ENCODE measurements around the gene HNRNPA2B1. TPM values are rescaled to one million over a fixed set of nuclear protein-coding genes. Genes with fewer than 3 reads are reported as not detected.

The HNRNPA2B1 gene
- polyA plus RNA-seq, 1 of the 3 experiments (the other 2 are of a cell fraction), result 483 TPM

GRCh38 chr7:26160896-26161295, 39.6 kb downstream of the HNRNPA2B1 start:
- DNase-seq, result no peak
- H3F3A ChIP-seq (replicated peaks; ENCODE audit: insufficient read depth), result peaks cover 20% of the 10 kb centered on the region
- H3K9me2 ChIP-seq, result no peaks in the 10 kb centered on the region
- ChIA-PET CTCF (interaction anchor here (1.3 to 2.7 kb wide), 6 partner anchors 14 to 268 kb away, joined by 3 to 11 read pairs (median 4); no protein-coding TSS in a partner anchor), POLR2A (interaction anchor here (0.8 kb wide), 1 partner anchor 8 kb away, joined by 3 read pairs; the partner anchor contains the start of gene NFE2L3)
- no peaks in the 10 kb centered on the region for H3K27me3 ChIP-seq (ENCODE audit: insufficient read depth)
- no peak overlapping the region for H3K4me2 ChIP-seq
- peaks cover under 1 to 34% of the 10 kb centered on the region in 2 experiments; a peak in 3 of 4 replicates for H3K4me1 ChIP-seq (ENCODE audit: control insufficient read depth in 1 of 2, insufficient read depth in 2 of 2, low read depth in 1 of 2, low read length in 1 of 2)
- no peak overlapping the region for H3K27ac ChIP-seq (ENCODE audit: low read depth in 2 of 2, low read length in 1 of 2)
- H3K9me3 ChIP-seq, result no peaks in the 10 kb centered on the region
- no peaks in the 10 kb centered on the region for H3K36me3 ChIP-seq (replicated peaks in 1 of 2; ENCODE audit: control insufficient read depth in 1 of 2, insufficient read depth in 2 of 2, low read length in 1 of 2)
- WGBS (ENCODE audit: low lambda C conversion rate), result 100% methylated on average over 2 of the region's 2 CpGs
- peaks cover 73% of the 10 kb centered on the region for H3K79me2 ChIP-seq (ENCODE audit: insufficient read depth)
- TF ChIP-seq TEAD4 (IDR thresholded peaks at IDR 0.05; ENCODE audit: borderline replicate concordance, insufficient read depth), result no peak
- no peak for TF ChIP-seq ZBTB33 (IDR thresholded peaks at IDR 0.05; ENCODE audit: borderline replicate concordance, low read depth)
- no peak for TF ChIP-seq TCF12 (IDR thresholded peaks at IDR 0.05)
- no peak for TF ChIP-seq SMC3 (IDR thresholded peaks at IDR 0.05; ENCODE audit: low read depth, low read length)
- no peak for TF ChIP-seq GABPA (IDR thresholded peaks at IDR 0.05; ENCODE audit: low read depth)
- TF ChIP-seq IRF3 (IDR thresholded peaks at IDR 0.05; ENCODE audit: low read depth, low read length), result no peak
- TF ChIP-seq RCOR1 (IDR thresholded peaks at IDR 0.05; ENCODE audit: low read length), result no peak
- no peak for TF ChIP-seq RFX5 (IDR thresholded peaks at IDR 0.05; ENCODE audit: low read length)
- no peak for TF ChIP-seq EZH2phosphoT487 (IDR thresholded peaks at IDR 0.05; ENCODE audit: borderline replicate concordance, low read depth)
- TF ChIP-seq MXI1 (IDR thresholded peaks at IDR 0.05; ENCODE audit: low read depth, low read length), result no peak
- TF ChIP-seq FOXJ3 (CRISPR knock-in tag; IDR thresholded peaks at IDR 0.05), result no peak
- TF ChIP-seq GATA2 (CRISPR knock-in tag; IDR thresholded peaks at IDR 0.05), result no peak
- no peak for TF ChIP-seq MEF2A (IDR thresholded peaks at IDR 0.05; ENCODE audit: borderline replicate concordance, low read depth)
- H2AFZ ChIP-seq (ENCODE audit: low read depth), result no peak overlapping the region
- H4K20me1 ChIP-seq (ENCODE audit: insufficient read depth), result no peaks in the 10 kb centered on the region
- H3K4me3 ChIP-seq (ENCODE audit: low read depth in 2 of 2, low read length in 1 of 2), result no peak overlapping the region
- H3K9ac ChIP-seq, result no peak overlapping the region

GRCh38 chr7:26159243-26159642, 41.3 kb downstream of the HNRNPA2B1 start:
- Histone ChIP-seq H3K9me2 (no peaks in the 10 kb centered on the region), H2AFZ (ENCODE audit: low read depth) (no peak overlapping the region), H3K27me3 (ENCODE audit: insufficient read depth) (no peaks in the 10 kb centered on the region), H3K9ac (no peak overlapping the region), H3K9me3 (no peaks in the 10 kb centered on the region), H4K20me1 (ENCODE audit: insufficient read depth) (no peaks in the 10 kb centered on the region), H3K4me3 (ENCODE audit: low read depth in 2 of 2, low read length in 1 of 2) (peak overlapping the region in 1 of 2 experiments; percentile 5; a peak in 1 of 4 replicates), H3K27ac (ENCODE audit: low read depth in 2 of 2, low read length in 1 of 2) (peak overlapping the region in 1 of 2 experiments; percentile 19; a peak in 2 of 4 replicates), H3F3A (replicated peaks; ENCODE audit: insufficient read depth) (peaks cover 32% of the 10 kb centered on the region), H3K4me2 (peak overlapping the region; percentile 47), H3K4me1 (ENCODE audit: control insufficient read depth in 1 of 2, insufficient read depth in 2 of 2, low read depth in 1 of 2, low read length in 1 of 2) (peaks cover 5 to 50% of the 10 kb centered on the region in 2 experiments; a peak in 3 of 4 replicates), H3K79me2 (ENCODE audit: insufficient read depth) (peaks cover 71% of the 10 kb centered on the region), H3K36me3 (replicated peaks in 1 of 2; ENCODE audit: control insufficient read depth in 1 of 2, insufficient read depth in 2 of 2, low read length in 1 of 2) (no peaks in the 10 kb centered on the region)
- CTCF ChIA-PET, result interaction anchor here (0.7 to 2.1 kb wide), 2 partner anchors 68 to 70 kb away, joined by 4 to 7 read pairs; no protein-coding TSS in a partner anchor
- DNase-seq, result no peak
- POLR2A ChIA-PET, result no interaction called here
- WGBS (ENCODE audit: low lambda C conversion rate), result 86% methylated on average over 2 of the region's 2 CpGs
- TF ChIP-seq MEF2A (IDR thresholded peaks at IDR 0.05; ENCODE audit: borderline replicate concordance, low read depth), result no peak
- TF ChIP-seq RFX5 (IDR thresholded peaks at IDR 0.05; ENCODE audit: low read length), result no peak
- no peak for TF ChIP-seq ELF1 (IDR thresholded peaks at IDR 0.05)
- no peak for TF ChIP-seq POLR2AphosphoS5 (IDR thresholded peaks at IDR 0.05; ENCODE audit: low read depth, low read length)
- TF ChIP-seq PBX3 (IDR thresholded peaks at IDR 0.05), result peak; percentile 37; the same call in 1 of the 2 replicates
- peak; percentile 65; the same call in 1 of the 2 replicates for TF ChIP-seq RXRA (IDR thresholded peaks at IDR 0.05; ENCODE audit: borderline replicate concordance, low read depth)
- TF ChIP-seq JUND (IDR thresholded peaks at IDR 0.05), result no peak; the same call in 1 of the 2 replicates
- TF ChIP-seq IRF3 (IDR thresholded peaks at IDR 0.05; ENCODE audit: low read depth, low read length), result no peak
- no peak for TF ChIP-seq ZBTB33 (IDR thresholded peaks at IDR 0.05; ENCODE audit: borderline replicate concordance, low read depth)
- TF ChIP-seq SIN3A (IDR thresholded peaks at IDR 0.05; ENCODE audit: borderline replicate concordance, low read depth, low read length), result no peak
- TF ChIP-seq MAX (IDR thresholded peaks at IDR 0.05; ENCODE audit: low read depth), result 0 out of 2 replicates have a peak, but pooled peaks have one; percentile 20
